CD4-positive, alpha-beta T cell treated with Interferon alpha-2 for 1 hour (primary cell): ENCODE measurements around the gene TMEM120B.
"Not testable (repeated sequence)": the region's sequence is repeated elsewhere in the genome, so short reads cannot be mapped to it uniquely, and the experiment has no call there.

Experiments
- DNase-seq, 2 donors: peaks; one replicate each; pipeline ENCODE4 v3.0.0-alpha.2; 2020 to 2022

TMEM120B gene

GRCh38 chr12:121712461-121713256 lies at the start of gene TMEM120B:
TMEM120B (plus strand) TSS chr12:121712752; CDS start chr12:121712896, 144 bp downstream.
- DNase-seq, result peak; percentile 82 to 90

GRCh38 chr12:121663610-121663929 lies 49.0 kb upstream of the TMEM120B start:
- DNase-seq, result no peak

GRCh38 chr12:121666829-121667228 lies 45.7 kb upstream of the TMEM120B start:
- DNase-seq, result not testable (repeated sequence)

- peak; percentile 58 to 70 for DNase-seq
Measured at GRCh38 chr12:121668750-121669520, 43.6 kb upstream of the TMEM120B start.

GRCh38 chr12:121669521-121669900 lies 43.0 kb upstream of the TMEM120B start, which contains the start of gene MORN3:
MORN3 (minus strand) TSS chr12:121669654; CDS start chr12:121669483, 171 bp downstream.
- no peak for DNase-seq

- no peak for DNase-seq
Measured at GRCh38 chr12:121673013-121673511, 39.5 kb upstream of the TMEM120B start.

GRCh38 chr12:121676190-121676589 lies 36.4 kb upstream of the TMEM120B start:
- no peak for DNase-seq

- no peak for DNase-seq
Measured at GRCh38 chr12:121678305-121678704, 34.2 kb upstream of the TMEM120B start.

GRCh38 chr12:121678716-121679300 lies 33.7 kb upstream of the TMEM120B start:
- no peak for DNase-seq

- DNase-seq, result not testable (repeated sequence)
Measured at GRCh38 chr12:121679661-121680197, 32.8 kb upstream of the TMEM120B start.

GRCh38 chr12:121688966-121689365 lies 23.6 kb upstream of the TMEM120B start:
- DNase-seq, result no peak

- DNase-seq, result no peak
Measured at GRCh38 chr12:121689430-121689829, 23.1 kb upstream of the TMEM120B start.

- DNase-seq, result not testable (repeated sequence)
Measured at GRCh38 chr12:121692744-121693143, 19.8 kb upstream of the TMEM120B start.

- no peak for DNase-seq
Measured at GRCh38 chr12:121693155-121693687, 19.3 kb upstream of the TMEM120B start.

- DNase-seq, result peak; percentile 17 to 81
Measured at GRCh38 chr12:121697093-121697698, 15.4 kb upstream of the TMEM120B start.

- DNase-seq, result not testable (repeated sequence)
Measured at GRCh38 chr12:121697861-121698260, 14.7 kb upstream of the TMEM120B start.

GRCh38 chr12:121701667-121702277 lies 10.8 kb upstream of the TMEM120B start:
- no peak for DNase-seq

GRCh38 chr12:121702944-121703343 lies 9.6 kb upstream of the TMEM120B start:
- DNase-seq, result no peak

- no peak for DNase-seq
Measured at GRCh38 chr12:121705514-121705913, 7.0 kb upstream of the TMEM120B start.

- no peak for DNase-seq
Measured at GRCh38 chr12:121708313-121709063, 4.1 kb upstream of the TMEM120B start.

GRCh38 chr12:121709064-121709424 lies 3.5 kb upstream of the TMEM120B start:
- DNase-seq, result not testable (repeated sequence)
